T-helper 22 cell (primary cell): ENCODE results near the gene ISM2.
"Not testable (repeated sequence)": the region's sequence is repeated elsewhere in the genome, so short reads cannot be mapped to it uniquely, and the experiment has no call there.

Source experiments
- DNase-seq: peaks from one replicate; pipeline ENCODE4 v3.0.0-alpha.2; 2020; ENCODE audit warnings: low read depth

ISM2 gene

DNA sequence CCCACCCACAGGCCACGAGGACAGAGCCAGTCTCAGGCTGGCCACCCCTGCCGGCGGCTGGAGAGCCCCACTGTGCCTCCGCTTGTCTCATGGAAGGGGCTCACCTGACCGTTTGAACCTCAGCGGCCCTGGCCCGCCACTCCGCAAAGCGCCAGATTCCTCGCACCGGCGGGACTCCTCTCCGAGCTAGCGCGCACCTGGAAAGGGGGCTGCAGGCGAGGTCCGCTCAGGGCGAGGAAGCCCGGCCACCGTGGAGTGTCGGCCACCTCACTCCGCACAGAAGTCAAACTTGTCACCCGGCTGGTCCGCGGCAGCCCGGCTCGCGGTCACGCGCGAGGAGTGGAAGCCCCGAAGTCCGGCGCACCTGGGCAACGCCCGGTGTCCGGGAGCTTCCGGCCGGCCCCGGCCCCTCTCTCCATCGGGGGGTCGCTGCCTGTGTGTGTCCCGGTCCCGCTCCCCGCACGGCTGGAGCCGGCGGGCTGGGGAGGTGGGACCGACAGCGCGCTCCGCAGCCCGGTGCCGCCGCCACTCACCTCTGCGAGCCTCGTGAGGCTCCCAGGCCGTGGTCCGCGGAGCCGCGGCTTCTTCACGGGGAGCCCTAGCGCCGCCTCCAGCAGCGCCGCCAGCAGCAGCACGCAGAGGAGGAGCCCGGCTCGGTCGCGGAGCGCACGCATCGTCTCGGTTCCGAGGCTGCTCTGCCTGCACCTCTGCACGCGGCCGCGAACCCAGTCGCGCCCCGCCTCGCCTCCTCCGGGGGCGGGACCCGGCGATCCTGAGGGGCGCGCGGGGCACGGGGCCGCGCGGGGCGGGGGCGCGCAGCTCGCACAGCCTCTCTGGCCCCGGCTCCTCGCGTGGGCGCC lies at the start of gene ISM2:
ISM2 (minus strand) TSS at position 697 of the 860 bp plus-strand sequence; CDS start at position 674, 23 bp downstream.
- DNase-seq = no peak

DNA sequence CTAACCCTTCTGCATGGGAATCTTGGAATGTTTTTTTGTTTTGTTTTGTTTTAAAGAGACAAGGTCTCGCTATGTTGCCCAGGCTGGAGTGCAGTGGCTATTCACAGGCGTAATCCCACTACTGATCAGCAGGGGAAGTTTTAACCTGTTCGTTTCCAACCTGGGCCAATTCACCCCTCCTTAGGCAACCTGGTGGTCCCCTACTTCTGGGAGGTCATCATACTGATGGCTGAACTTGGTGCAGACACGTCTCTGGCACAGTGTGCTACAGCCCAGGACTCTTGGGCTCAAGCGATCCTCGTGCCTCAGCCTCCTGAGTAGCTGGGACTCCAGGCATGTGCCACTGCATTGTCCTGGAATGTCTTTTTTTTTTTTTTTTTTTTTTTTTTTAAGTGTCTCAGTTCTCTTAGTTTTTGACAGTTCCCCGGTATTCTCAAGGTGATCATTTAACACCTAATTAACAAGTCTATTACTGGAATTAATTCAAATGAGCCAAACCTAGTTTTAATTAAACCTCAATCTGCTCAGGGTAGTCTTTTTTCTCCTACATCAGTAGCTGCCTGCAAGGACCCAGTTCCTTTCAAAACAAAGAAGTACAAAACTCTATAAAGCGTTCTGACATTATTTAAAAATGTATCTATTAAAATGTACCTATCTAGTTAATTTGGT lies 49.0 kb upstream of the ISM2 start:
- DNase-seq = no peak

DNA sequence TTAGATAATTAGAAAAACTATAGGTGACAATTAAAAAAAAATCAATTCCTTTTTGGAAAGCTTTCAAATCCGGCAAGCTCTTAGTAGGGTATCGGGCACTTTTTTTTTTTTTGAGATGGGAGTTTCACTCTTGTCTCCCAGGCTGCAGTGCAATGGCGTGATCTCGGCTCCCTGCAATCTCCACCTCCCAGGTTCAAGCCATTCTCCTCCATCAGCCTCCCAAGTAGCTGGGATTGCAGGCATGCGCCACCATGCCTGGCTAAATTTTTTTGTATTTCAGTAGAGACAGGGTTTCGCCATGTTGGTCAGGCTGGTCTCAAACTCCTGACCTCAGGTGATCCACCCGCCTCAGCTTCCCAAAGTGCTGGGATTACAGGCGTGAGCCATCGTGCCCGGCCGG lies 46.6 kb upstream of the ISM2 start:
- DNase-seq = not testable (repeated sequence)

DNA sequence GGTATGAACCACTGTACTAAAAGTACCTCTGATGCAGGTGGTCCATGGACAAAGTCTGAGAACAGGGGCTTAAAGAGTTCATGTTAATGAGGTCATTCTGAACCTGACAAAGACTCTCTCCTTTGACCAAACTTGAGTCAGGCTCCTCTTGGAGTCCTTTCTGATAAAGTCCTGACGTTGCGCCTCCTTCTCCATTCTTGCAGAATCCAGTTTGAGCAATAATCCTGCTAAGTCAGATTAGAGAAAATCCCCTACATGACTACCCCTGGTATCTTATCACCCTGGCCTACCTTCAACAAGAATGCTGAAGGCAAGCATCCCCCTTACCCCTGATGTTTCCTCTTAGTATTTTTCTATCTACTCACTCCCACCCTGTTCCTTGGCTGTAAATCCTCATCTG lies 46.0 kb upstream of the ISM2 start:
- DNase-seq = no peak

DNA sequence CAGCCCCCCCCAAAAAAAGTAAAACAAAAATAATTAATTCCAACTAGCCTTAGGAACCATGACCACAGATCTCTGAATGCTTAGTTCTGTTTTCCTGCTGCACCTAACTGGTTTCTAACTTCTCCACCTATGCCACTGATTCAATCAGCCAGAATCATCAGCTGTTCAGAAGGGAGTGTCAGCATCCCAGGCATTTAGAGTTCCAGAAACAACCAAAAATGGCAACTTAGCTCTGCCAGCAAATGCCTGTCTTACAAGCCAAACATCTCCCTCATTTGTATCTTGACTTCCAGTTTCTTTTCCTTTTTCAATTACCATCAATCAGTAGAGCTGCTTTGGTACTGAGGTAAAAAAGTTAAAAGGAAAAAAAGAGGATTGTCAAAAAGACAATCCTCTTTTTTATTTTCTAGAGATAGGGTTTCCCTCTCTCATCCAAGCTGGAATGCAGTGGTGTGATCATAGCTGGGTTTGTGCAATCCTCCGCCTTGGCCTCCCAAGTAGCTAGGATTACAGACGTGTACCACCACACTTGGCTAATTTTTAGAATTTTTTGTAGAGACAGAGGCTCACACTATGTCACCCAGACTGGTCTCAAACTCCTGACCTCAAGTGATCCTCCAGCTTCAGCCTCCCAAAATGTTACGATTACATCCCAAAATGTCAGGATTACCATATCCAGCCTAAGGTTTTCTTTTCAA lies 45.2 kb upstream of the ISM2 start:
- DNase-seq = no peak

DNA sequence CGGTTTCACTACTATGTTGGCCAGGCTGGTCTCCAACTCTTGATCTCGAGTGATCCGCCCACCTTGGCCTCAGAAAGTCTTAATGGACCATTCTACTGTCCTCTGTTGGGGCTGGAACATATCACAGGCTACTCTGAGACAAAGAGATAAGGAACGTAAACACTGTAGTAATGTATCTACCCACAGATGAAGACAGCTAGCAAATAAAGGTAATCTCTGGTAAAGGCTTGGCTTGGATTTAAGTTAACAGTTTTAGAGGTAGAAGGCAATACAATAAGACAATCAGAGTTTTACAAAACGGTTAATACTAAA lies 44.6 kb upstream of the ISM2 start:
- DNase-seq = no peak

DNA sequence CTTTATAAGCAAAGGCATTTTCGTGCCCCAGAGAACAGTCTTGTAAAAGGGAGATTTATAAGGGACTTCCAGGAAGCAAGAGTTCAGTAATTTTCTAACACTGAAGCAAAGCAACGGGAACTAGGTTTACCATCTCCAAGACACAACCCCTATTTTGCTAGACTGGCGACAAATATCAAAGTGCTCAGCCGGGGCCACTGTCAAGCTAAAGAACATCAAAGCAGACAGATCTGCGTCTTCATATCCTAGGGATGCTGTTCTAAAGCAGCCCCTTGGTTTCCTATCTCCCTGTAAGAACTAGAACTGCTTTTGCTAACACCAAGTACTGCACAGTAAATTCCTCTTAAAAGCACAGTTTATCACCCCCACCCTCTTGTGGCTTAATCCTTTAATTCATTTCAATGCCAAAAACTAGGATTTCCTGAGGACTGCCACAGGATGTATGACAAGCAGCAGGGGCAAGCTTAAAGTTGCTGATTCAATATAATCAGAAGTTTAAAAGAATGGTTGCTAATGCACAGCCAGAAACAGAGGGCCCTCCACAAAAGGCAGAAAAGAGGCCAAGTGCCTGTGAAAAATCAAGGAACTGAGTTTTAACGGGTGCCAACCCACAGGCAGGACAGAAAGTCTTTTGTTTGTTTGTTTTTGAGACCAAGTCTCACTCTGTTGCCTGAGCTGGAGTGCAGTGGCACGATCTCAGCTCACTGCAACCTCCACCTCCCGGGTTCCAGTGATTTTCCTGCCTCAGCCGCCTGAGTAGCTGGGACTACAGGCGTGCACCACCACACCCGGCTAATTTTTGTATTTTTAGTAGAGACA lies 44.0 kb upstream of the ISM2 start:
- no peak for DNase-seq

DNA sequence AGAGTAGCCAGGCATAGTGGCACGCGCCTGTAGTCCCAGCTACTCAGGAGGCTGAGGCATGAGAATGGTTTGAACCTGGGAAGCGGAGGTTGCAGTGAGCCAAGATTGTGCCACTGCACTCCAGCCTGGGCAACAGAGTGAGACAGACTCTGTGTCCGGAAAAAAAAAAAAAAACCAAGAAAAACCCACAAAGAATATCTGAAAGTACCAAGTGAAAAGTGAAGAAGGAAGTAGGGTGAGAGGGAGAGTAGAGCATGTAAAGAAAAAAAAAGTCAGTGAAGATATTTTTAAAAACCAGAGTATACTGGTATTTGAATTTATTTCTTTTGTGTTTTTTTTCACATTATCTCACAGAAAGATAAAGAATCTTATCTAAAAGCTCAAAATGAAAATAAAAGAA lies 43.3 kb upstream of the ISM2 start:
- no peak for DNase-seq

DNA sequence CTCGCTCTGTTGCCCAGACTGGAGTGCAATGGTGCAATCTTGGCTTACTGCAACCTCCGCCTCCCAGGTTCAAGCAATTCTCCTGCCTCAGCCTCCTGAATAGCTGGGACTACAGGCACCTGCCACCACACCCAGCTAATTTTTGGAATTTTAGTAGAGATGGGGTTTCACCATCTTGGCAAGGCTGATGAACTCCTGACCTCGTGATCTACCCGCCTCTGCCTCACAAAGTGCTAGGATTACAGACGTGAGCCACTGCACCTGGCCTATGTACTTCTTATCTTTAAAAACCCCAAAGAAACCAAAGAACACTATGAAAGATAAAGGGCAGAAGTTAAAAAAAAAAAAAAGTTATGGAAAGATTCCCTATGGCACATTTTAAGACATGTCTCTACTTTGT lies 38.3 kb upstream of the ISM2 start:
- DNase-seq = not testable (repeated sequence)

DNA sequence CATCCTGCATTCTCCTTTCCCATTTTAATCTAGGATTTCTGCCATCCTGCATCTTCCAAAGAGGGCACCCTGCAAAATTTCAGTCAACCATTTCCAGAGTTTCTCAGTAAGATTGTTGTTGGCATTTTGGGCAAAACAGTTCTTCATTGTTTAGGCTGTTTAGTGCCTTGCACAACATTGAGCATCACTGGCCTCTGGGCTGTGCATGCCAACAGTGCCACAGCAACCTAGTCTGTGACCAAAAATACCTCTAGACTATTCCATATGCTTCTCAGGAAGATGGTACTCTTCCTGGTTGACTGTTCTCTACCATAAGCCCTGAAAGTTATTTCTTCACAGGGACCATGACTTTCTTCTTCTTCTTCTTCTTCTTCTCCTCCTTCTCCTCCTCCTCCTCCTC lies 32.5 kb upstream of the ISM2 start:
- no peak for DNase-seq

DNA sequence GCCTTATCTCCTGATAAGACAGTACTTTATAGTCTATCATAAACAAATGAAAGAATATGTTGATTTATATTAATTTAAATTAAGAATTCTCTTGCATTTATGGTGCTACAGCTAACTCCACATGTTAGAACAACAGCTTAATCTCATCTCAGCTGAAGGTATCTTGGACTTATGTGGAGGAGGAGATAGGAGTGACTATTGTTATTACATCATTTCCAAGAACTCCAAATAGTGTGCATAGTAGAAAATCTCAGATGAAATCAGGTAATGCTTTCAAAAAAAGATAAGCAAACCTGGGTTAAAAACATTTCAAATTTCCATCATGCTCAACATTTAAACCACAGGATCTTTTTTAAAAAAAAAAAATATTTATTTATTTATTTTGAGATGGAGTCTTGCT lies 31.3 kb upstream of the ISM2 start:
- no peak for DNase-seq

DNA sequence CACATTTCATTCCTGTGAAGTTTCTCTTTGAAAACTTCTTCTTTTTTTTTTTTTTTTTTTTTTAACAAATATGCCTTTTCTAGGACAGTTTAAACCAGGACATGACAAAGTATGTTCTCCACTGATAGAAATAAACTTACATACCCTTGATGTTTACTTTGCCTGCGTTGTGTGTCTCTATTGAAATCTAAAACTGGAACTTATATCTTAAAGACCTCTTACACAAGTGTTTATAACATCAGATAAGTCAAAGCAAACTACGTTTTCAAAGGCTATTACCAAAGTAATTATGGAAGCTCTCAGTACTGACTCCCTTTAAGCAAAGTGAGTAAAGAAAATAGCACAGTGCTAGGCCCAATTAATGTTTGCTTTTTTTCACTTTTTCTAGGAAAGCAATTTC lies 30.6 kb upstream of the ISM2 start:
- no peak for DNase-seq

DNA sequence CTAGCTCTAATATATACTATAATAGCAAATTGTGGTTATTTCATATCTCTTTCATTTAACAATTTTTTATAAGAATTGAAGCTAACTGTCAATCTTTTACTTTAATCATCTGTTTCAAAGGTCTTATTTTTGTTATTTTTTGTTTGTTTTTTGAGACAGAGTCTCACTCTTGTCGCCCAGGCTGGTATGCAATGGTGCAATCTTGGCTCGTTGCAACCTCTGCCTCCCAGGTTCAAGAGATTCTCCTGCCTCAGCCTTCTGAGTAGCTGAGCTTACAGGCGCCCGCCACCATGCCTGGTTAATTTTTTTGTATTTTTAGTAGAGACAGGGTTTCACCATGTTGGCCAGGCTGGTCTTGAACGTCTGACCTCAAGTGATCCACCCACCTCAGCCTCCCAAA lies 30.1 kb upstream of the ISM2 start:
- DNase-seq = not testable (repeated sequence)

DNA sequence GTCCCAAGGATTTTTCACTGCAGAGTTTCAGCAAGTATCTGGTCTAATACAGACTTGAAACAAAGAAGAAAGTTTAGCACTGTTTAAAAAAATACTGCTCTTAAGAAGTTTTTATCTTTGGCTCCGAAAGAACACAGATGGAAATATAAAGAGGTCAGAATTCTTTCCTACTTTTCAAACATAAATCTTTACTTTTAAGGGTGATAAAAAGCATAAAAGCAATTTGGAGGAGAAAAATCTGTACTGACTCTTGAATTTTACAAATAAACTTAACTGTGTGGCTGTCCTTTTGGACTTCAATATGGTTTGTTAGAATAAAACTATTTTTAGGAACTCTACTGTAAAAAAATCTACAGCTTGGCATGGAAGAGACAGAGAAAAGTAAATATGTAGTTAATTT lies 27.6 kb upstream of the ISM2 start:
- DNase-seq = no peak

DNA sequence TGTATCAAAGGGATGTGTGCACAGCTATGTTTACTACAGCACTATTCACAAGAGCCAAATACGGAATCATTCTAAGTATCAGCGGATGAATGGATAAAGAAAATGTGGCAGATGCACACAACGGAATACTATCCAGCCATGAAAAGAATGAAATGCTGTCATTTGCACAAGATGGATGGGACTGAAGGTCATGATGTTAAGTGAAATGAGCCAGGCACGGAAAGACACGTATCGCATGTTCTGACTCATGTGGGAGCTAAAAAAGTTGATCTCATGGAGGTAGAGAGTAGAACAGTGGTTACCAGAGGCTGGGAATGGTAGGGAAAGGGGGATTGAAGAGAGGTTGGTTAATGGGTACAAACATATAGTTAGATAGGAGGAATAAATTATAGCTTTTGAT lies 25.9 kb upstream of the ISM2 start:
- no peak for DNase-seq

DNA sequence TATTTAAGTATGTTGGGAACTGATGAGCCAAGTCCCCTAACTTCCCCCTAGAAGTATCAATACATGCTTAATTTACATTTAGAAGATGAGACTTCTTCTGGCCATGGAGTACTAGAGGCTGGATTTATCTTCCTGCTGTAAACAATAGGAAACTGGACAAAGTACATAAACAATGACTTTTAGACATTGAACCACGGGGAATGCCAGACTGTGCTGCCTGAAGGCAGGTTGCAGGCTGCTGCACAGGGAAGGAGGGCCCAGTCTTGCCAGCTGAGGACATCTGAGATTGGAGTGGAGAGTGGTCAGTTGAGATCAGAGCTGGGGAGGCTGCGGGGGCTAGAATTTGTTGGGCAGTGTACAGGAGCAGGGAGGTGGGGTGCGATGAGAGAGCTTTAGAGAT lies 24.5 kb upstream of the ISM2 start:
- no peak for DNase-seq

DNA sequence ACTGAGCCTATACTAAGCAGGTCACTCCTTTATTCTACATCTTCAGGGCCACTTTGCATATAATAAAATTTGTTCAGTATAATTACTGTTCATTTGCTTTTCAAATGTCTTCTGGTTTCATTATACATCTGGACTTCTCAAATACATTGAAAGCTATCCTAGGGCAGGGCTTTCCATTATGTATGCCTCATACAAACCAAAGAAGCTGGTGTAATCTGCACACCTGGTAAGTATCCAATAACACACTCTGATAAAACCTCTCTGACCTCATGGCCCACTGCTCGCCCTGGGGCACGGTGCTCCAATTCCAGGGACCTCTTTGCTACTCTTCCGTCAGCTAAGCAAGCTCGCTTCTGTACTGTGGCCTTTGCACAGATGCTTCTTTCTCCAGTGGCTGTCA lies 21.9 kb upstream of the ISM2 start:
- DNase-seq = no peak

DNA sequence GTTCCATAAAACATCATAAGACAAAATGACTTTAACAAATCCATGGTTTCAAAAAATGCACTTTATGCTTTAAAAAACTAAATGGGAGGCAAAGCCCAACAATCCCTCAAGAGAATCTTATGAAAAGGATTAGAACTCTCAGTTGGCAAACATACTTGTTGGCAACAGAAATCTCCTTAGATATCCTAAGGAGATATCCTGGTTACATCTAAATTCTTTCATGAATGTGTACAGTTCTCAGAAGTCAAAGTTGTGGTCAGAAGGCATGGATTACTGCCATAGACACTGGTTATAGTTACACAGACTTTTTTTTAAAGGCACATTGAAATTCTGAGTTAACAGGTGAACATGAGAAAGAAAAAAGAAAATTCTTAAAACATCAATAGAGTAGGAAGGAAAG lies 17.5 kb upstream of the ISM2 start:
- DNase-seq = no peak

DNA sequence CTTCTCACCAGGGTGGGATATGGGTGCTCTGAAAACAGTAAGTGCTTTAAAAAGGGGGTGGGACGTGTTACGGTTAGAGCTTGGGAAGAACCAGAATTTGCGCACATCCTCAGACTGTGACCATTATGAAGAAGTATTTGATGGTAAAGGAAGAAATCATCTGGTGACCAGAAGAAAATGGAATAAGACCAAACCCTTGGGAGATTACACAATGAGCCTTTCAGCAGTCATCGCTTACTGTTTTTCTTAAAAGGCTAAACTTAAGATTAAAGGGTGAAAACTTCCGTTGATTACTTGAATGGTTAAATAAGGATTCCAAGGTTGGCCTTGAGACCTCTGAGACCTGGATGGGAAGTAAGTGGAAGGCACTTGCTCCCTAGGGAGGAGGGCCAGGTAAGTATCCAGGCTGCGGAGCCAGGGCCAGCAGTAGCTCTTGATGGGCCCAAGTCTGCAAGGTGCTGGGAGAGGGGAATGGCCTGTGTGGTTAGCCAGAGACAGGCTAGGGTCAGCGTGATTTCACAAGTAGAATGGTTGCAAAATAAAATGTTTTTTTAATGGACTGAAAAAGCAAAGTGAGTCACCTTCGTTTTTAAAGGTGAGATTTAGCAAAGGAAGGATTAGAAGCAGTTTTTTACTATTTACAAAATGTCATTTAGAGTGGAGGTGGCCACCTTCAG lies 13.0 kb upstream of the ISM2 start:
- DNase-seq = no peak

DNA sequence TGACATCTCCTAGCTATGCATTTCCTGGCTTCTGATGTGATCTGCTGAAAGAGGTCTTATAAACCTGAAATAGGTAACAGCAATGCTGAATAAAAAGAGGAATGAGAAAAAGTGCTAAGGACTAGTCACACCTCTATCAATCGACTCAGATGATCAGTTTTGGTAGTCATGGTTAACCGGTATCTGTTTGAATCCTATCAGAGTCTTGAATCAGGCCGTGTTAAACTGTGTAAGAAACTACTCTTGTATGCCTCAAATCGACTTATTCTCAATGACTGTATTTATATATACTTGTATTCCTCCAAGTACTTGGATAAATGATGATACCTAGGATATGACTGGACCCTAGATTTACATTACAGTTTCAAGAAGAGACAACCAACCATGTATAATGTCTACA lies 10.8 kb upstream of the ISM2 start:
- no peak for DNase-seq

DNA sequence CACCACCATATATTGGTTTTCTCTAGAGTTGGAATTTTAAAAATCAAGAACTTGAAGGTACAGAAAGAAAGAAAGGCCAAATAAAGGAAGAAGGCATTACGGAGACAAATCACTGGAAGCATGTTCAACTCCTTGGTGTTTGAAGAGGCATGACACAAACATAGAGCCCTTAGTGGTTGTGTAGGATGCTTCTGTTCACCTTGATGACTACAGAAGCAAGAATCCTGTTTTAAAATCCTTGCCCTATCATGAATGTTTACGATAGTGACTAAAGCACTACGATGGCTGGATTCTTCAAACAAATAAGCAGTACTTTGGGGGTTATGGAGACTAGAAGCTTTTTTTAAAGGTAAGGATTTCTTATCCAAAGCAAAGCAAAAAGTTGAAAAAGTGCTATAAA lies 10.3 kb upstream of the ISM2 start:
- no peak for DNase-seq

DNA sequence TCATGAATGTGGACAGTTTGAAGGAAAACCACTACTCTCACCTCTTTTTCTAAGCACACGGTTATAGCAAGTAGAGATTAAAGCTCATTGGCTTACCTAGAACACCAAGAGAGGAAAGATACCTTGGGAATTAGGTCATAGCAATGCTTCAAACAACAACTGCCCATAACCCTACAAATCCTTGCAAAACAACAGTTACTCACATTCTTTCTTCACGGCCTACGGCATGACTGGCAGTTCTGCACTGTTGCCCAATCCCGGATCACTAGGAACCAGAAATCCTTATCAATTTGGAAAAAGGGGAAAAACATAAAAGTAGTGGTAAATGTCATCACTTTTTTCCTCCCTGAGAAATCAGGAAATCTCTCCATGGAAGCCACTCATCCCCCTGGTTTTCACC lies 9.6 kb upstream of the ISM2 start:
- no peak for DNase-seq
